Activated CD8-positive, alpha-beta memory T cell treated with anti-CD3 and anti-CD28 coated beads for 4 hours (primary cell): ENCODE measurements around the gene OR11L1.

Experiments used
- DNase-seq, 2 donors: peaks; one replicate each; pipeline ENCODE4 v3.0.0-alpha.2; 2020; ENCODE audit warnings: low read depth in 2 of 2

Gene OR11L1

GRCh38 chr1:247797518-247797917 is 44.2 kb downstream of the OR11L1 start:
- DNase-seq: no peak
